Measurements from ENCODE around the gene SMARCB1.

SMARCB1 gene

GRCh38 chr22:23777776-23778576 lies 8.8 kb upstream of the SMARCB1 start:
- Histone ChIP-seq H3K27ac (no peak overlapping the region), H3K4me3 (no peak overlapping the region)

GRCh38 chr22:23778577-23778900 lies 8.2 kb upstream of the SMARCB1 start:
- Histone ChIP-seq H3K27ac (no peak overlapping the region), H3K4me3 (no peak overlapping the region)

GRCh38 chr22:23779083-23779482 lies 7.7 kb upstream of the SMARCB1 start:
- Histone ChIP-seq H3K4me3 (no peak overlapping the region), H3K27ac (no peak overlapping the region)

GRCh38 chr22:23779731-23780130 lies 7.0 kb upstream of the SMARCB1 start:
- Histone ChIP-seq H3K4me3 (no peak overlapping the region), H3K27ac (no peak overlapping the region)

- Histone ChIP-seq H3K27ac (peak overlapping the region in 1 of 21 experiments; percentile 11), H3K4me3 (no peak overlapping the region)
Measured at GRCh38 chr22:23780146-23780748, 6.5 kb upstream of the SMARCB1 start.

- H3K4me3 ChIP-seq: no peak overlapping the region
- peak overlapping the region in 15 of 21 experiments; percentile 11 to 76 (median 35) for H3K27ac ChIP-seq
Measured at GRCh38 chr22:23781065-23781464, 5.7 kb upstream of the SMARCB1 start.

- peak overlapping the region in 16 of 21 experiments; percentile 11 to 76 (median 36) for H3K27ac ChIP-seq
- H3K4me3 ChIP-seq: no peak overlapping the region
Measured at GRCh38 chr22:23781511-23782183, 5.1 kb upstream of the SMARCB1 start.

- Histone ChIP-seq H3K4me3 (no peak overlapping the region), H3K27ac (peak overlapping the region in 9 of 21 experiments; percentile 16 to 70 (median 49))
Measured at GRCh38 chr22:23782252-23782651, 4.5 kb upstream of the SMARCB1 start.

- Histone ChIP-seq H3K27ac (peak overlapping the region in 3 of 21 experiments; percentile 7 to 59 (median 49)), H3K4me3 (no peak overlapping the region)
Measured at GRCh38 chr22:23782703-23783102, 4.1 kb upstream of the SMARCB1 start.

GRCh38 chr22:23783265-23784150 lies 3.3 kb upstream of the SMARCB1 start:
- Histone ChIP-seq H3K27ac (no peak overlapping the region), H3K4me3 (no peak overlapping the region)

- Histone ChIP-seq H3K4me3 (no peak overlapping the region), H3K27ac (peak overlapping the region in 1 of 21 experiments; percentile 0)
Measured at GRCh38 chr22:23784215-23784732, 2.5 kb upstream of the SMARCB1 start.

- peak overlapping the region in 20 of 21 experiments; percentile 97 to 100 (median 100) for H3K27ac ChIP-seq
- peak overlapping the region; percentile 58 to 90 (median 82) for H3K4me3 ChIP-seq
Measured at GRCh38 chr22:23786261-23786710, 480 bp upstream of the SMARCB1 start.

- H3K4me3 ChIP-seq: peak overlapping the region; percentile 58 to 90 (median 82)
- H3K27ac ChIP-seq: peak overlapping the region in 20 of 21 experiments; percentile 97 to 100 (median 100)
Measured at GRCh38 chr22:23787600-23787896, 782 bp downstream of the SMARCB1 start.

- peak overlapping the region; percentile 58 to 90 (median 82) for H3K4me3 ChIP-seq
- peak overlapping the region in 16 of 21 experiments; percentile 97 to 100 (median 100) for H3K27ac ChIP-seq
Measured at GRCh38 chr22:23787910-23788309, 1.1 kb downstream of the SMARCB1 start.

- H3K4me3 ChIP-seq: no peak overlapping the region
Measured at GRCh38 chr22:23789121-23789520, 2.4 kb downstream of the SMARCB1 start.

GRCh38 chr22:23789638-23790037 lies 2.9 kb downstream of the SMARCB1 start:
- Histone ChIP-seq H3K4me3 (no peak overlapping the region), H3K27ac (peak overlapping the region in 8 of 21 experiments; percentile 2 to 67 (median 20))

More at GRCh38 chr22:23789121-23789520, 2.4 kb downstream of the SMARCB1 start:
- peak overlapping the region in 3 of 21 experiments; percentile 2 to 10 (median 9) for H3K27ac ChIP-seq

- H3K27ac ChIP-seq: peak overlapping the region in 9 of 21 experiments; percentile 6 to 67 (median 36)
Measured at GRCh38 chr22:23790819-23791737, 4.3 kb downstream of the SMARCB1 start.

More at GRCh38 chr22:23790819-23791737, 4.3 kb downstream of the SMARCB1 start:
- no peak overlapping the region for H3K4me3 ChIP-seq

Data from skin epidermis (tissue), 12 donors.